HCT116 (cell line): Measurements from ENCODE around the gene VSTM1.

ENCODE experiments used
- ELF1 ChIP-seq: IDR thresholded peaks from 2 replicates; pipeline ENCODE4 v1.6.1; 2012; ENCODE audit warnings: low read depth, borderline replicate concordance
- EZH2 ChIP-seq: fragments of 200-600 bp; sonication (generic); IDR thresholded peaks from 2 replicates; pipeline ENCODE4 v1.6.1; 2017; ENCODE audit warnings: antibody characterized with exemption, mixed run types
- EZH2phosphoT487 ChIP-seq: fragments of 200-600 bp; IDR thresholded peaks from 2 replicates; pipeline ENCODE4 v1.6.1; 2018; ENCODE audit warnings: antibody characterized with exemption, borderline replicate concordance
- POLR2A ChIP-seq: IDR thresholded peaks from 2 replicates; pipeline ENCODE4 v1.7.0; 2011; ENCODE audit warnings: borderline replicate concordance; ENCODE audit not compliant: insufficient read depth, insufficient read length; ENCODE audit errors: extremely low read depth
- SRF ChIP-seq: IDR thresholded peaks from 2 replicates; pipeline ENCODE4 v1.6.1; 2012; ENCODE audit warnings: low read depth
- TCF7L2 ChIP-seq: IDR thresholded peaks from 2 replicates; pipeline ENCODE4 v1.7.0; 2011; ENCODE audit warnings: borderline replicate concordance, inconsistent platforms; ENCODE audit not compliant: insufficient read depth, insufficient read length; ENCODE audit errors: extremely low read depth
- TF ChIP-seq, protein P1 (sequence below), 3 experiments: fragments of 200-600 bp in 1 of 3; sonication (generic) in 1 of 3; IDR thresholded peaks in 2 of 3; conservative IDR thresholded peaks in 1 of 3; 2 replicates each; pipeline ENCODE4 v1.5.1; 2012 to 2017; ENCODE audit warnings: low read depth in 2 of 3, low read length in 2 of 3, antibody characterized with exemption in 1 of 3, borderline replicate concordance in 1 of 3, control low read depth in 1 of 3, mild to moderate bottlenecking in 1 of 3, mixed read lengths in 1 of 3, mixed run types in 1 of 3, moderate library complexity in 1 of 3; ENCODE audit not compliant: insufficient read depth in 1 of 3
- TF ChIP-seq, protein P2 (sequence below): IDR thresholded peaks from 2 replicates; pipeline ENCODE4 v1.6.1; 2012
- TF ChIP-seq, protein P3 (sequence below): IDR thresholded peaks from 2 replicates; pipeline ENCODE4 v1.6.1; 2011; ENCODE audit warnings: mild to moderate bottlenecking, low read length, moderate library complexity; ENCODE audit not compliant: insufficient replicate concordance; ENCODE audit errors: extremely low read depth

DNA sequence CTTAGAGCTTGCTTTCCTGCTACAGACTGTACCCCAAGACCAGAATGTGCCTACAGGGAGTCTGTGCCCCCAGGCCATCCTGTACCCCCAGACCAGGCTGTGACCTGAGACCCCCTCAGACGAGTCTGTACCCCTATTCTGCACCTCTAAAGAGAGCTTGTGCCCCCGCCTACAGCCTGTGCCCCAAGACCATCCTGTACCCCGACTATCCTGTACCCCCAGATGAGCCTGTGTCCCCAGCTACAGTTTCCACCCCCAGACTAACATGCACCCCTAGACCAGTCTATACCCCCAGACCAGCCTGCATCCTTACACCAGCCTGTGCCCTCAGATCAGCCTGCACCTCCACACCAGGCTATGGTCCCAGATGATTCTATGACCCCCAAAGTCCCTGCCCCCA, 70.2 kb downstream of the VSTM1 start:
- TF ChIP-seq EZH2 (no peak), SRF (no peak), POLR2A (no peak), EZH2phosphoT487 (no peak), ELF1 (no peak), TCF7L2 (no peak)
- TF ChIP-seq, protein P1, sequence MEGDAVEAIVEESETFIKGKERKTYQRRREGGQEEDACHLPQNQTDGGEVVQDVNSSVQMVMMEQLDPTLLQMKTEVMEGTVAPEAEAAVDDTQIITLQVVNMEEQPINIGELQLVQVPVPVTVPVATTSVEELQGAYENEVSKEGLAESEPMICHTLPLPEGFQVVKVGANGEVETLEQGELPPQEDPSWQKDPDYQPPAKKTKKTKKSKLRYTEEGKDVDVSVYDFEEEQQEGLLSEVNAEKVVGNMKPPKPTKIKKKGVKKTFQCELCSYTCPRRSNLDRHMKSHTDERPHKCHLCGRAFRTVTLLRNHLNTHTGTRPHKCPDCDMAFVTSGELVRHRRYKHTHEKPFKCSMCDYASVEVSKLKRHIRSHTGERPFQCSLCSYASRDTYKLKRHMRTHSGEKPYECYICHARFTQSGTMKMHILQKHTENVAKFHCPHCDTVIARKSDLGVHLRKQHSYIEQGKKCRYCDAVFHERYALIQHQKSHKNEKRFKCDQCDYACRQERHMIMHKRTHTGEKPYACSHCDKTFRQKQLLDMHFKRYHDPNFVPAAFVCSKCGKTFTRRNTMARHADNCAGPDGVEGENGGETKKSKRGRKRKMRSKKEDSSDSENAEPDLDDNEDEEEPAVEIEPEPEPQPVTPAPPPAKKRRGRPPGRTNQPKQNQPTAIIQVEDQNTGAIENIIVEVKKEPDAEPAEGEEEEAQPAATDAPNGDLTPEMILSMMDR (IDR thresholded peaks at IDR 0.05 in 2 of 3, conservative IDR thresholded peaks at IDR 0.05 in 1 of 3; ENCODE audit: borderline replicate concordance in 1 of 3, insufficient read depth in 1 of 3, low read depth in 2 of 3, low read length in 2 of 3): no peak
- TF ChIP-seq, protein P2, sequence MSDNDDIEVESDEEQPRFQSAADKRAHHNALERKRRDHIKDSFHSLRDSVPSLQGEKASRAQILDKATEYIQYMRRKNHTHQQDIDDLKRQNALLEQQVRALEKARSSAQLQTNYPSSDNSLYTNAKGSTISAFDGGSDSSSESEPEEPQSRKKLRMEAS: no peak
- TF ChIP-seq, protein P3, sequence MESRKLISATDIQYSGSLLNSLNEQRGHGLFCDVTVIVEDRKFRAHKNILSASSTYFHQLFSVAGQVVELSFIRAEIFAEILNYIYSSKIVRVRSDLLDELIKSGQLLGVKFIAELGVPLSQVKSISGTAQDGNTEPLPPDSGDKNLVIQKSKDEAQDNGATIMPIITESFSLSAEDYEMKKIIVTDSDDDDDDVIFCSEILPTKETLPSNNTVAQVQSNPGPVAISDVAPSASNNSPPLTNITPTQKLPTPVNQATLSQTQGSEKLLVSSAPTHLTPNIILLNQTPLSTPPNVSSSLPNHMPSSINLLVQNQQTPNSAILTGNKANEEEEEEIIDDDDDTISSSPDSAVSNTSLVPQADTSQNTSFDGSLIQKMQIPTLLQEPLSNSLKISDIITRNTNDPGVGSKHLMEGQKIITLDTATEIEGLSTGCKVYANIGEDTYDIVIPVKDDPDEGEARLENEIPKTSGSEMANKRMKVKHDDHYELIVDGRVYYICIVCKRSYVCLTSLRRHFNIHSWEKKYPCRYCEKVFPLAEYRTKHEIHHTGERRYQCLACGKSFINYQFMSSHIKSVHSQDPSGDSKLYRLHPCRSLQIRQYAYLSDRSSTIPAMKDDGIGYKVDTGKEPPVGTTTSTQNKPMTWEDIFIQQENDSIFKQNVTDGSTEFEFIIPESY: no peak
